Activated T-cell treated with anti-CD3 and anti-CD28 coated beads, Interleukin-2, amount 50 U/mL, for 48 hours (primary cell): Measurements from ENCODE around the gene C20orf141.
A peak's percentile ranks its signal among the peaks of the same experiment; 100 is the strongest.
"Not testable (repeated sequence)": the region's sequence is repeated elsewhere in the genome, so short reads cannot be mapped to it uniquely, and the experiment has no call there.

Experiments used
- DNase-seq, 2 experiments: peaks; one replicate each; pipeline ENCODE4 v3.0.0-alpha.2; 2020

C20orf141 gene

GRCh38 chr20:2799688-2800520 is 14.9 kb upstream of the C20orf141 start:
- peak; percentile 41 to 48 for DNase-seq

GRCh38 chr20:2800521-2801285 is 14.1 kb upstream of the C20orf141 start, which contains the start of gene CPXM1:
TSS of gene CPXM1 (minus strand) at chr20:2800627. CDS start at chr20:2800572, 55 bp downstream.
- peak; percentile 43 to 54 for DNase-seq

GRCh38 chr20:2801286-2801728 is 13.5 kb upstream of the C20orf141 start:
- peak in 1 of 2 experiments; percentile 34 for DNase-seq

GRCh38 chr20:2804041-2804828 is 10.6 kb upstream of the C20orf141 start:
- no peak for DNase-seq

- no peak for DNase-seq
These were observed 9.7 kb upstream of the C20orf141 start for GRCh38 chr20:2804852-2805688.

- no peak for DNase-seq
These were observed 9.0 kb upstream of the C20orf141 start for GRCh38 chr20:2805689-2806350.

- DNase-seq: no peak
These were observed 8.5 kb upstream of the C20orf141 start for GRCh38 chr20:2806351-2806701.

- DNase-seq: no peak
These were observed 7.8 kb upstream of the C20orf141 start for GRCh38 chr20:2807019-2807418.

GRCh38 chr20:2807929-2808328 is 6.9 kb upstream of the C20orf141 start:
- DNase-seq: not testable (repeated sequence)

- DNase-seq: no peak
These were observed 5.1 kb upstream of the C20orf141 start for GRCh38 chr20:2809690-2810089.

- no peak for DNase-seq
These were observed 2.6 kb upstream of the C20orf141 start for GRCh38 chr20:2812189-2812588.

GRCh38 chr20:2814076-2814475 is 711 bp upstream of the C20orf141 start:
- DNase-seq: no peak

- no peak for DNase-seq
These were observed 584 bp downstream of the C20orf141 start for GRCh38 chr20:2815242-2815900.

- no peak for DNase-seq
These were observed 1.3 kb downstream of the C20orf141 start, which contains the start of gene TMEM239 for GRCh38 chr20:2816030-2816582. TSS of gene TMEM239 (plus strand) at chr20:2816364. CDS start at chr20:2816555, 191 bp downstream.

- DNase-seq: peak in 1 of 2 experiments; percentile 50
These were observed 2.0 kb downstream of the C20orf141 start for GRCh38 chr20:2816583-2817340.

GRCh38 chr20:2817341-2817726 is 2.5 kb downstream of the C20orf141 start:
- no peak for DNase-seq

- DNase-seq: peak in 1 of 2 experiments; percentile 11
These were observed 3.3 kb downstream of the C20orf141 start for GRCh38 chr20:2817891-2818595.

GRCh38 chr20:2820084-2820895 is 5.5 kb downstream of the C20orf141 start:
- no peak for DNase-seq
